GM19455 (cell line): Measurements from ENCODE around the gene NPY4R.
"Not testable (repeated sequence)": the region's sequence is repeated elsewhere in the genome, so short reads cannot be mapped to it uniquely, and the experiment has no call there.

Experiments used
- ATAC-seq: cut with Tn5 transposase; IDR thresholded peaks from one replicate; pipeline ENCODE4 v1.9.1; 2021; ENCODE audit not compliant: unreplicated experiment

Gene NPY4R

GRCh38 chr10:46457071-46457470 lies 8.7 kb downstream of the NPY4R start:
- ATAC-seq = not testable (repeated sequence)

- not testable (repeated sequence) for ATAC-seq
These were observed 9.8 kb downstream of the NPY4R start for GRCh38 chr10:46455992-46456391.

- ATAC-seq = not testable (repeated sequence)
These were observed 14.4 kb downstream of the NPY4R start for GRCh38 chr10:46451365-46451764.

- ATAC-seq = not testable (repeated sequence)
These were observed 14.9 kb downstream of the NPY4R start for GRCh38 chr10:46450829-46451228.

- not testable (repeated sequence) for ATAC-seq
These were observed 18.3 kb downstream of the NPY4R start for GRCh38 chr10:46447439-46447838.

- ATAC-seq = not testable (repeated sequence)
These were observed 20.2 kb downstream of the NPY4R start for GRCh38 chr10:46445389-46446122.

- ATAC-seq = not testable (repeated sequence)
These were observed 22.3 kb downstream of the NPY4R start for GRCh38 chr10:46443422-46443821.

- not testable (repeated sequence) for ATAC-seq
These were observed 23.0 kb downstream of the NPY4R start for GRCh38 chr10:46442706-46443275.

- ATAC-seq = not testable (repeated sequence)
These were observed 23.9 kb downstream of the NPY4R start for GRCh38 chr10:46441837-46442278.

- not testable (repeated sequence) for ATAC-seq
These were observed 24.8 kb downstream of the NPY4R start for GRCh38 chr10:46440942-46441341.

GRCh38 chr10:46423550-46423949 lies 42.2 kb downstream of the NPY4R start:
- ATAC-seq = not testable (repeated sequence)

- not testable (repeated sequence) for ATAC-seq
These were observed 46.0 kb downstream of the NPY4R start for GRCh38 chr10:46419570-46420379.

- ATAC-seq = not testable (repeated sequence)
These were observed 47.5 kb downstream of the NPY4R start for GRCh38 chr10:46418283-46418682.

GRCh38 chr10:46415291-46415690 lies 50.5 kb downstream of the NPY4R start:
- not testable (repeated sequence) for ATAC-seq

- ATAC-seq = not testable (repeated sequence)
These were observed 53.1 kb downstream of the NPY4R start for GRCh38 chr10:46412665-46413064.

- not testable (repeated sequence) for ATAC-seq
These were observed 54.6 kb downstream of the NPY4R start for GRCh38 chr10:46411123-46411522.
